H54 (cell line): ENCODE data around the gene ADD2.

ENCODE experiments used
- DNase-seq: peaks from one replicate; pipeline ENCODE4 v3.0.0; 2011; ENCODE audit warnings: low spot score, mixed read lengths; ENCODE audit not compliant: insufficient read length
- FAIRE-seq: peaks from 3 replicates; lab custom pipeline; 2011; peaks lifted over from hg19 to GRCh38; lab: Jason Lieb, UNC
- POLR2A ChIP-seq: IDR thresholded peaks from 2 replicates; pipeline ENCODE4 v1.6.1; 2011; ENCODE audit warnings: low read depth, mild to moderate bottlenecking, low read length

The ADD2 gene

GRCh38 chr2:70732766-70733645 is 35.0 kb downstream of the ADD2 start:
- no peak for FAIRE-seq
- no peak for DNase-seq

DNA sequence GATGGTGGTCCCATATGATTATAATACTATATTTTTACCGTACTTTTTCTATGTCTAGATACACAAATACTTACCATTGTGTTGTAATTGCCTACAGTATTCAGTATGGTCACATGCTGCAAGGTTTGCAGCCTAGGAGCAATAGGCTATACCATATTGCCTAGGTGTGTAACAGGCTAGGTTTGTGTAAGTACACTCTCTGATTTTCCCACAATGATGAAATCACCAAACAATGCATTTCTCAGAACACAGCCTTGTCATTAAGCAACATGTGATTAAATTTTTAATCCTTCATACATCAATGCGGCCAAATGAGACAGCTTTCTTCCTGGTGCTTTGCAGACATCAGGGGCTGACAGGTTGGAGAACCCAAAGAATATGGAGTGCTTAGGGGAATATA is 37.3 kb downstream of the ADD2 start:
- FAIRE-seq, result no peak
- no peak for TF ChIP-seq POLR2A
- DNase-seq, result no peak

More at GRCh38 chr2:70732766-70733645, 35.0 kb downstream of the ADD2 start:
- no peak for TF ChIP-seq POLR2A

GRCh38 chr2:70729647-70730046 is 38.4 kb downstream of the ADD2 start:
- FAIRE-seq, result no peak
- no peak for TF ChIP-seq POLR2A

DNA sequence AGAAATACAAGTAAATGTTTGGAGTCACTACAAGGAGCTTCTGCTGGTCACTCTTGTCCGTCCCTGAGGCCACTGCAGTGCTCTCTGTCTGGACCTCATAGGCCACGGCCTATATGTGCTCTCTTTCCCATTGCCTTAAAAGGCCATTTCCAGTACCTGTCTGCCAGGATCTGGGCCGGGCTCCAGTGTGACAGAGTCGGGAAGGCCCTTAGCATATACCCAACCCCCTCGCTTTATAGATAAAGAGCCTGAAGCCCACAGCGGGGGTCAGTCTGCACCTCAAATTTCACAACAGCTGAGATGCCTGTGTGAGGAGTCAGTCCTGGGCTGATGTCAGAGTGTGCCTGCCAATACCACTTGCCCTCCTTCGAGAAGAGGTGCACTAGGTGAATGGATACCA is 39.9 kb downstream of the ADD2 start:
- FAIRE-seq (no peak), DNase-seq (peak; percentile 29)
- no peak for TF ChIP-seq POLR2A

More at GRCh38 chr2:70729647-70730046, 38.4 kb downstream of the ADD2 start:
- no peak for DNase-seq

DNA sequence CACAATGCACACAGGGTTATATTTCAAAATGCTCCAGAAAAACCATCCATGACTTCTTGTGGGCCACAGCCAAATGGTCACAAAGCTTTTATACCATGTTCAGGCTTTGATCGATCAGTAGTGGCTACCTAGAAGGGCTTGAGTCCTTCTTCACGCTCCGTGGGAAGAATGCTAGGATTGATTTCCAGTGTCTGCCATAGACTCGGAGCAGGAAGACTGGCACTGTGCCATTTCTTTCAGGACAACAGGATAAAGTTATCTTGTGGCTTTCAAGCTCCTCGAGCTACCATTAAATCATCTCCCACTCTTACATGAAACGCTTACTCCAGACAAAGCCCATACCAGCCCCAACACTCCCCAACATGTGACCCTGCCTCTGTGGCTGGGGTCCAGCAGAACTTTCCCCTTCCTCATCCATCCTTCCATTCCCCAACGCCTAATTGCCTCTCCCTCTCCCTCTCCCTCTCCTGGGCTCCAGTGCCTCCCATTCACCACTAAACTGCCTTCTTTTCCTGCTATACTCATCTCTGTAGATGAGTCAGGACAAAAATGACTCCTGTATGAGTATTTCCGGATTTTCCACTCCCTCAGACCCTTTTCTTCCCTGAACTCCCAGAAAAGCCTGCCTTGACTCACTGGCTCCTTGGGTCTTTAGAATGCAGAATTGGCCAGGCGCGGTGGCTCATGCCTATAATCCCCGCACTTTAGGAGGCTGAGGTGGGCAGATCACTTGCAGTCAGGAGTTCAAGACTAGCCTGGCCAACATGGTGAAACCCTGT is 40.9 kb downstream of the ADD2 start:
- DNase-seq (peak; percentile 90), FAIRE-seq (peak; percentile 78)
- TF ChIP-seq POLR2A, result no peak

GRCh38 chr2:70725505-70725904 is 42.5 kb downstream of the ADD2 start:
- no peak for TF ChIP-seq POLR2A
- FAIRE-seq, result no peak
- no peak for DNase-seq

DNA sequence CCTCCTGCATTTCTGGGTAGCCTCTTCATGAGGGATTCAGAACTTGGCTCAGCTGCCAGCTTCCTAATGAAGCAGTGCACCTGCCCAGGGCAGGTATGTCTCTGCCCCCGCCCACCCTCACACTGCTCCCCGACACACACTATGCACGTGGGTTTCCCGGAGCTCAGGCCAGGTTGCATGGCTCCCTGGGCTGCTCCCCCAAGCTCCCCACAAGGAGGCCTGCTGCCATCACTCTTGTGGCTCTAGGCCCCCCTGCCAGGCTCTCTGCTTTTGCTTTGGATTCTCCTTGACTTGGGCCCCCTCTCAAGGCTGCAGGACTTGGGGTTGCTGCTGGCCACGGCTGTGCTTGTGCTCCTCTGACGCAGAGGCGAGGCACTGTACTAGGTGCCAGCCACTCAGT is 43.6 kb downstream of the ADD2 start:
- TF ChIP-seq POLR2A, result no peak
- DNase-seq (no peak), FAIRE-seq (no peak)

- FAIRE-seq (no peak), DNase-seq (no peak)
- no peak for TF ChIP-seq POLR2A
Observed at GRCh38 chr2:70723286-70723885, 44.6 kb downstream of the ADD2 start.

- DNase-seq, result no peak
- FAIRE-seq, result no peak
- no peak for TF ChIP-seq POLR2A
Observed at GRCh38 chr2:70720124-70720523, 47.9 kb downstream of the ADD2 start.

DNA sequence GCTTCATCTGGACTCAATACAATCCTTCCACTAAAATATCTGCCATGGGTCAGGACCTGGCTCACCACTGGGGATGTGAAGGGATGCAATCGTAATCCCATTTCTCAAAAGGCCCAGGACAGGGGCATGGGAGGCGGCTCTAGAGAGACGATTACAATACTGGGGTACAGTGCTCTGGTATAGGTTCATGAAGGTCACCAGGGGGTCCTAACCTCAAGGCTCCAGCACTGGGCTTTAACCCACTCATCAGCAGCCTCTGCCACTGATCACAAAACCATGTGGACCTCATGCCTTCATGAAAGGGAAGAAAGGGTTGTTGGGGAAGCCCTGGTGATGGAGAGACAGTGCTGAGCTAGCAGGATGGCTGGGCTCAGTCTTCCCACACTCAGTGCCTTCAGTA is 48.8 kb downstream of the ADD2 start:
- FAIRE-seq (no peak), DNase-seq (no peak)
- no peak for TF ChIP-seq POLR2A

DNA sequence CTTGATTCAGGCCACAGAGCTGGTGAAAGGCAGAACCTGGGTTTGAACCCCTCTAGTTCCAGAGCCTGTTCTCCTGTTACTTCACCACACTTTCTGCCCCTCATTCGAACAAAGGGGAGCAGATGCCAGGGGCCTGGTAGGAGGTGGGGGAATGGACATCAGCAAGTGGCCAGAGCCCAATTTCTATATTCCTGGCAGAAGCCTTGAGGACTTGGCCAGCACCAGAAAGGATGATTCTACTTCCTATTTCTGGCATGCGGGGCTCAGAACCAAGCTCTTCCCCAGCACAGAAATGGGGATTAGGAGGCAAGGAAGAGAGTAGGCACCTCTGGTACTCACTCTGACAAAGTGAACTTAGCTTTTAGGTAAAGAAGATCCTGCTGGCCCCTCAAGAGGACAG is 49.3 kb downstream of the ADD2 start:
- FAIRE-seq (no peak), DNase-seq (no peak)
- no peak for TF ChIP-seq POLR2A

DNA sequence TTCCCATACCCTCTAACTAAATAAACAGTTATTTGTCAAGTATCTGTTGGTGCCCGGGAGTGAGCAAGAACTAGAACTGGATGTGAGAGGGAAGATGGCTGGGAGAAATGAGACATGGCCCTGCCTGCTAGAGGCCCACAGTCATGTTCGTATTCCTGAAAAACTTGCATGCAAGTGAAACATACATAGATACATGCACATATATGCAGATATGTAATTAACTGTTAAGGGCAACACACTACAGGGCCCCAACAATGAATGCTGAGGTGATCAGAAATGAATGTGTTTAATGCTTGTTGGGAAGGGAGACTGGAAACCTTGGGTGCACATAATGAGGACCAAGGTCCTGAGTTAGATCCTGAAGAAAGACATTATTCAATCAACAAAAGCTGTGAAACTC is 49.8 kb downstream of the ADD2 start:
- FAIRE-seq, result no peak
- TF ChIP-seq POLR2A, result no peak
- no peak for DNase-seq

DNA sequence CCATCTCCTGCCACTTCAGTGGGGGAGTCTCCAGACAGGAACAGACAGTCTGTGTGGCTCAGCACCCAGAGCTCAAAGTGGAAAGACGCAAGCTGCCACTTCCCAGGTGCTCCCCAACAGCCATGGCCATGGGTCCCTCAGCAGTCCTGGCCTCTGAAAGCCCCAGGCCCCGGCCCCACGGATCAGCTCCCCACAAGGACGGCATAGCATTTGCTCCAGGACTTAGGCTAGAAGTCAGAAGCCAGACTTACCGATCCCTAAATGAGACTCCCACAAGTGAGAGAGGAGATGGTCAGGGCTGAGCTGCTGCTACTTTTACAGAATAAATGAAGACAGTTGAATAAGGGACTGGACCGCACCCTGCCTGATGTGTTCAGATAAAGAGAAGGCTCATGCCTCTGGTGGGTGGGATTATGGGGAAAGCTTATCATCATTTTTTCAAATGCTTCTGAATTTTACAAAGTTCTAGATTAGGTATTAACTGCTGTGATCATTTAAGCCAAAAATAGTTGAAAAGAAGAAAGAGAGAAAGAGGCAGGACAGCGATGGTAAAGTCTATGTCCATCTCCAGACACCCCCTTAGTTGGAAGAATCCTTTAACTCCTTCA is 50.5 kb downstream of the ADD2 start:
- no peak for TF ChIP-seq POLR2A
- FAIRE-seq (no peak), DNase-seq (no peak)
